Measurements from ENCODE around the gene THADA.
"Not testable (repeated sequence)": the region's sequence is repeated elsewhere in the genome, so short reads cannot be mapped to it uniquely, and the experiment has no call there.

Gene THADA

GRCh38 chr2:43611987-43612894, 16.4 kb upstream of the THADA start:
- ChIA-PET POLR2A (no interaction called here), CTCF (interaction anchor here (0.7 to 3.0 kb wide), 12 partner anchors 7 to 784 kb away, joined by 3 to 12 read pairs (median 4); partner anchors contain the start of genes PLEKHH2 and THADA)
- TF ChIP-seq CTCF (IDR thresholded peaks at IDR 0.05; ENCODE audit: control extremely low read depth, extremely low read depth, low read depth, missing control alignments) = peak; percentile 82
- peak; percentile 56 for DNase-seq (ENCODE audit: extremely low spot score)

GRCh38 chr2:43610361-43610760, 14.5 kb upstream of the THADA start:
- no peak for DNase-seq (ENCODE audit: extremely low spot score)
- ChIA-PET POLR2A (no interaction called here), CTCF (interaction anchor here (0.7 to 1.7 kb wide), 14 partner anchors 9 to 781 kb away, joined by 3 to 9 read pairs (median 3); partner anchors contain the start of gene THADA)
- TF ChIP-seq CTCF (IDR thresholded peaks at IDR 0.05; ENCODE audit: control extremely low read depth, extremely low read depth, low read depth, missing control alignments) = no peak

- peak; percentile 44 for DNase-seq (ENCODE audit: extremely low spot score)
- CTCF ChIA-PET = interaction anchor here (0.7 to 1.7 kb wide), 16 partner anchors 10 to 780 kb away, joined by 3 to 10 read pairs (median 3); partner anchors contain the start of gene THADA
- POLR2A ChIA-PET = no interaction called here
- peak; percentile 80 for TF ChIP-seq CTCF (IDR thresholded peaks at IDR 0.05; ENCODE audit: control extremely low read depth, extremely low read depth, low read depth, missing control alignments)
These were observed 13.6 kb upstream of the THADA start for GRCh38 chr2:43609290-43609918.

DNA sequence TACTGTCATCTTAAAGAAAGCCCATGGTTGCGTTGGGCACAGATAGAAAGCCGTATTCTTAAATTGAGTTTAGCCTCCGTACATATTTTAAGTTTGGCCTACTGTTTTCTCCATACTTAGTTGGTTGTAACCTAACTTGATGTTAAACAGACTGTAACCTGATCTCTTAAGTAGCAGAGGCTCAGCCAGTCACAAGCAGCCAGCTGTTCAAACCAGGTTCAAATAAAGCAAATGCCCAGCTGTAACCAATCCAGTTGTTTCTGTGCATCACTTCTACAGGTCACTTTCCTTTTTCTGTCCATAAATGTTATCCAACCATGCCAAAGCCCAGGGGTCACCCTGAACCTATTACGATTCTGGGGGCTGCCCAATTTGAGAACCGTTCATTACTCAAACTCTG, 10.0 kb upstream of the THADA start:
- ChIA-PET CTCF (interaction anchor here (0.6 to 2.5 kb wide), 4 partner anchors 8 to 777 kb away, joined by 3 to 8 read pairs (median 4); no protein-coding TSS in a partner anchor), POLR2A (no interaction called here)
- no peak for DNase-seq (ENCODE audit: extremely low spot score)
- no peak for TF ChIP-seq CTCF (IDR thresholded peaks at IDR 0.05; ENCODE audit: control extremely low read depth, extremely low read depth, low read depth, missing control alignments)

- ChIA-PET CTCF (interaction anchor here (1.0 to 2.5 kb wide), 3 partner anchors 9 to 777 kb away, joined by 3 to 8 read pairs (median 6); no protein-coding TSS in a partner anchor), POLR2A (no interaction called here)
- TF ChIP-seq CTCF (IDR thresholded peaks at IDR 0.05; ENCODE audit: control extremely low read depth, extremely low read depth, low read depth, missing control alignments) = peak; percentile 62
- peak; percentile 22 for DNase-seq (ENCODE audit: extremely low spot score)
These were observed 9.3 kb upstream of the THADA start for GRCh38 chr2:43605079-43605655.

GRCh38 chr2:43604674-43605073, 8.8 kb upstream of the THADA start:
- DNase-seq (ENCODE audit: extremely low spot score) = no peak
- no peak for TF ChIP-seq CTCF (IDR thresholded peaks at IDR 0.05; ENCODE audit: control extremely low read depth, extremely low read depth, low read depth, missing control alignments)
- CTCF ChIA-PET = interaction anchor here (1.0 to 2.5 kb wide), 4 partner anchors 9 to 776 kb away, joined by 3 to 8 read pairs (median 4); no protein-coding TSS in a partner anchor
- POLR2A ChIA-PET = no interaction called here

DNA sequence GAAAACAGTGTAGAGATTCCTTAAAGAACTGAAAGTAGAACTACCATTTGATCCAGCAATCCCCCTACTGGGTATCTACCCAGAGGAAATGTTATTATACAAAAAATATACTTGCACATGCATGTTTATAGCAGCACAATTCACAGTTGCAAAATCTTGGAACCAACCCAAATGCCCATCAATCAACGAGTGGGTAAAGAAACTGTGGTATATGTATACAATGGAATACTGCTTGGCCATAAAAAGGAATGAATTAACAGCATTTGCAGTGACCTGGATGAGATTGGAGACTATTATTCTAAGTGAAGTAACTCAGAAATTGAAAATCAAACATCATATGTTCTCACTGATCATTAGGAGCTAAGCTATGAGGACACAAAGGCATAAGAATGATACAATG, 4.8 kb upstream of the THADA start:
- CTCF ChIA-PET, POLR2A ChIA-PET: not testable (repeated sequence)

More for the DNA sequence above, 4.8 kb upstream of the THADA start:
- not testable (repeated sequence) for DNase-seq (ENCODE audit: extremely low spot score)
